ENCODE results near the gene ALKBH5. TPM values are rescaled to one million over a fixed set of nuclear protein-coding genes. Genes with fewer than 3 reads are reported as not detected.
A peak's percentile ranks its signal among the peaks of the same experiment; 100 is the strongest.

ALKBH5 gene
- total RNA-seq (2014; rRNA removed; shearing (Covaris generic)) (152 and 161 TPM in 2 replicates), polyA plus RNA-seq (2016; fragmentation: Nextera tagmentation; extraction: Ambion mirVana) (81.9 and 85.2 TPM in 2 replicates)

DNA sequence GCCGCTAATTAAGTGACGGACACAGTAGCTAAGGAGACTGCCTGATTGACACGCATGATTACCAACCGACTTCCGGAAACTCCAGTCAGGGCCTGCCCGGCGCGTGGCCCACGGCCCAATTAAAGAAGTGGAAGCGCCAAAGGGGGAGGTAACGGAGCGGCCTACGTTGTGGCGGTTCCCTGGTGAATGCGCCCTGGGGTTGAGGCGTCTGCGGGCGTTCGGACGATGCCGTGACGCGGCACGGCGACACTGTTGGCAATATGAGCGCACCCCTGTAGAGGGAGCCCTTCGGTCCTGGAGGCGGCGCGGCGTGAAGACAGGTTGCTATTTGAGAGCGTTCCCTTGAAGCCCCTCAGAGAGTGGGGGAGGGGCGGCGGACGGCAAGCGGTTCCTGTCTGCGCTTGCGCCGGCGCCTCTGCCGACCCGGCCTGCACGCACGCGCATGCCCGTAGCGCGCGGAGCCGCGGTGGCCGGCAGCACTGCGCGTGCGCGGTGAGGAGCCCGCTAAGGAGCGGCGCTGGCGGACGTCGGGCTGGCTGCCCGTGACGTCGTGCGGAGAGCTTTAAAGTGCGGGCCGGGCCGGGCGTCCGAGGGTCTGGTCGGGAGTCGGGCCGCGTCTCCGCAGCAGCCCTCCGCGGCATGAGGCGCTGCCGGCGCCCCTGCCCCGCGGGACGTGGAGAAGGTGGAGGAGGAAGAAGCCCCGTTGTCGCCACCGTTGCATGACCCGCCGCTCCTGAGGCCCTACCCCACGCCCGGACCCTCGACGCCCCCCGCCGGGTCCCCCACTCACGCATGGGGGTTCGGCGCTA lies at the start of gene ALKBH5:
Gene ALKBH5 (plus strand): TSS at position 495 of the 809 bp plus-strand sequence. CDS start 416 bp downstream, outside the sequence.
- Histone ChIP-seq H3F3A (ENCODE audit: insufficient read depth) (peaks cover 49% of the 10 kb centered on the region), H3K4me1 (ENCODE audit: insufficient read depth) (peaks cover 39% of the 10 kb centered on the region), H2AFZ (peak within 1 kb of the TSS; percentile 62), H3K9ac (peak within 1 kb of the TSS; percentile 96), H3K9me3 (ENCODE audit: low read depth) (no peaks in the 10 kb centered on the region), H3K4me2 (ENCODE audit: unreplicated experiment) (peak within 1 kb of the TSS; percentile 98), H3K27me3 (replicated peaks; ENCODE audit: insufficient read depth) (no peaks in the 10 kb centered on the region), H3K9me2 (ENCODE audit: insufficient read depth) (no peaks in the 10 kb centered on the region), H3K79me2 (ENCODE audit: insufficient read depth) (peaks cover 48% of the 10 kb centered on the region), H3K4me3 (peak within 1 kb of the TSS; percentile 94), H3K27ac (peak within 1 kb of the TSS; percentile 97), H4K20me1 (ENCODE audit: insufficient read depth) (peaks cover 10% of the 10 kb centered on the region; the same call in 1 of the 2 replicates), H3K36me3 (ENCODE audit: low read depth) (no peaks in the 10 kb centered on the region)
- peak; percentile 99 for DNase-seq
- TF ChIP-seq EZH2phosphoT487 (IDR thresholded peaks at IDR 0.05; ENCODE audit: insufficient read depth, low read depth) (no peak), EZH2 (IDR thresholded peaks at IDR 0.05; ENCODE audit: insufficient read depth, poor library complexity, severe bottlenecking) (no peak)
- 0 to 1% methylated on average over 43 to 85 of the region's 98 CpGs for WGBS, 2 experiments (ENCODE audit: low coverage in 1 of 2, low lambda C conversion rate in 2 of 2, missing lambda C conversion rate in 2 of 2)
- in situ Hi-C loops (cut with MboI) = no loop called here

DNA sequence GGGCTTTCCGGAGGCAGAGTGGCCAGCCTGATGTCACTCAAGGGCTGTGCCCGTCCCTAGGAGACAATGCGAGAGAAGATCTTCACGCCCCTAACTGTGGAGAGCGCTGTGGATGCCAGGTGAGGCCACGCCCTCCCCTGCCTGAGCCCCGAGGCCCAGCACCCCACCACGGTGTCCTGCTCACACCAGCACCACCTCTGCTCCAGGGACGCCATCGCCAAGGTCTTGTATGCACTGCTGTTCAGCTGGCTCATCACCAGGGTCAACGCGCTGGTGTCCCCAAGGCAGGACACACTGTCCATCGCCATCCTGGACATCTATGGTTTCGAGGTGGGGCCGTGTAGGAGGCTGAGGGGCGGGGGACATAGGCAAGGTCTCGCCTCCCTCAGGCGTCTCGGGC lies 47.3 kb upstream of the ALKBH5 start:
- Histone ChIP-seq H3K27me3 (replicated peaks; ENCODE audit: insufficient read depth) (no peaks in the 10 kb centered on the region), H3K4me1 (ENCODE audit: insufficient read depth) (no peaks in the 10 kb centered on the region), H2AFZ (no peak overlapping the region), H3K9me2 (ENCODE audit: insufficient read depth) (no peaks in the 10 kb centered on the region), H3K79me2 (ENCODE audit: insufficient read depth) (no peaks in the 10 kb centered on the region), H3K4me3 (no peak overlapping the region), H3K9ac (no peak overlapping the region), H3K36me3 (ENCODE audit: low read depth) (no peaks in the 10 kb centered on the region), H3K9me3 (ENCODE audit: low read depth) (no peaks in the 10 kb centered on the region), H4K20me1 (ENCODE audit: insufficient read depth) (no peaks in the 10 kb centered on the region), H3F3A (ENCODE audit: insufficient read depth) (no peaks in the 10 kb centered on the region), H3K27ac (no peak overlapping the region), H3K4me2 (ENCODE audit: unreplicated experiment) (no peak overlapping the region)
- in situ Hi-C loops (cut with MboI) = no loop called here
- 62 to 69% methylated on average over 18 to 19 of the region's 19 CpGs for WGBS, 2 experiments (ENCODE audit: low coverage in 1 of 2, low lambda C conversion rate in 2 of 2, missing lambda C conversion rate in 2 of 2)
- TF ChIP-seq EZH2 (IDR thresholded peaks at IDR 0.05; ENCODE audit: insufficient read depth, poor library complexity, severe bottlenecking) (no peak), EZH2phosphoT487 (IDR thresholded peaks at IDR 0.05; ENCODE audit: insufficient read depth, low read depth) (no peak)
- no peak for DNase-seq

DNA sequence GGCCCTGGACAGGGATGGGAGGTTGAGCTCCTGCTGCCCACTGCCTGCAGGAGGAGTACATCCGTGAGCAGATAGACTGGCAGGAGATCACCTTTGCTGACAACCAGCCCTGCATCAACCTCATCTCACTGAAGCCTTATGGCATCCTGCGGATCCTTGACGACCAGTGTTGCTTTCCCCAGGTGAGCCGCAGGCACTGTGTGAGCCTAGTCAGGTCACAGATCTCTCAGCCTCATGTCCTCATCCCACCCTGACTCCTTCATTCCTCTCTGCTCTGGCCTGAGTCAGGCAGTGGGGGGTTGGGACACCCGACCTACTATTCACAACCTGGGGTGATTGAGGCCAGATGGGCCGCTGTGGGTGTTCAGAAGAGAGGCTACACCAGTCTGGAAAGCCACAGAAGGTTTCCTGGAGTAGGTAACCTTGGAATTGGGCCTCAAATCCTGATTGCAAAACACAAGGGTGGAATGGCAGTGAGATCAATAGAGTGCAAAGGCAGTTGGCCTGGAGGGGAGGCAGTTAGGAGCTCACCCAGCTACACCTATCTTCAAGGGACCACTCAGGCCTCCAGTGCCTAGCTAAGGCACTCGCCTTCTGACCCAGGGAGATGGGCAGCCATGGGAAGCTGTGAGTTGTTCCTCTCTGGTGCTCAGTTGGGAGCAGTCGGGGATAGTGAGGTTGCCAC lies 45.4 kb upstream of the ALKBH5 start:
- Histone ChIP-seq H3F3A (ENCODE audit: insufficient read depth) (no peaks in the 10 kb centered on the region), H2AFZ (no peak overlapping the region), H3K9me2 (ENCODE audit: insufficient read depth) (no peaks in the 10 kb centered on the region), H4K20me1 (ENCODE audit: insufficient read depth) (no peaks in the 10 kb centered on the region), H3K4me3 (no peak overlapping the region), H3K79me2 (ENCODE audit: insufficient read depth) (no peaks in the 10 kb centered on the region), H3K27ac (no peak overlapping the region), H3K4me2 (ENCODE audit: unreplicated experiment) (no peak overlapping the region), H3K9me3 (ENCODE audit: low read depth) (no peaks in the 10 kb centered on the region), H3K9ac (no peak overlapping the region), H3K4me1 (ENCODE audit: insufficient read depth) (no peaks in the 10 kb centered on the region), H3K27me3 (replicated peaks; ENCODE audit: insufficient read depth) (no peaks in the 10 kb centered on the region), H3K36me3 (ENCODE audit: low read depth) (no peaks in the 10 kb centered on the region)
- no peak for DNase-seq
- in situ Hi-C loops (cut with MboI) = no loop called here
- TF ChIP-seq EZH2phosphoT487 (IDR thresholded peaks at IDR 0.05; ENCODE audit: insufficient read depth, low read depth) (no peak), EZH2 (IDR thresholded peaks at IDR 0.05; ENCODE audit: insufficient read depth, poor library complexity, severe bottlenecking) (no peak)
- 82% methylated on average over 8 of the region's 8 CpGs for WGBS, 2 experiments (ENCODE audit: low coverage in 1 of 2, low lambda C conversion rate in 2 of 2, missing lambda C conversion rate in 2 of 2)

DNA sequence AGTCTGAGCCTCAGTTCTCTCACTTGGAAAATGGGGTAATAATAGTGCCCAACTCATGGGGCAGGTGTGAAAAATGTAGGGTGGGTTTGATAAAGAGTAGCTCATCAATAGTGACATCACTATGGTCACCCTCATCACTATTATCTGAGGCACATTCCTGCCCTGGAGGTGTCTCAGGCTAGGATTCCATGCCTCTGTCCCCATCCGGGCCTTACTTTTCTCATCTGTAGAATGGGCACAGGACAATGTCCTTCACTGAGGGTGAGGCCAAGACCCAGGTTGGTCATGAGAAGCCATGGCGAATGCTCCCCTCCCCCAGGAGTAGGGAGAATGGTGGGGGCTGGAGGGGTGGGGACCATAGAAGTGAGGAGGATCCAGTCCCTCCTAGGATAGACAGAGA lies 44.5 kb upstream of the ALKBH5 start:
- H2AFZ ChIP-seq = no peak overlapping the region
- DNase-seq = no peak
- H3K36me3 ChIP-seq (ENCODE audit: low read depth) = no peaks in the 10 kb centered on the region
- H3K9me3 ChIP-seq (ENCODE audit: low read depth) = no peaks in the 10 kb centered on the region
- no peaks in the 10 kb centered on the region for H4K20me1 ChIP-seq (ENCODE audit: insufficient read depth)
- H3K27me3 ChIP-seq (replicated peaks; ENCODE audit: insufficient read depth) = no peaks in the 10 kb centered on the region
- no peaks in the 10 kb centered on the region for H3K4me1 ChIP-seq (ENCODE audit: insufficient read depth)
- H3K9me2 ChIP-seq (ENCODE audit: insufficient read depth) = no peaks in the 10 kb centered on the region
- H3K27ac ChIP-seq = no peak overlapping the region
- no peak for TF ChIP-seq EZH2 (IDR thresholded peaks at IDR 0.05; ENCODE audit: insufficient read depth, poor library complexity, severe bottlenecking)
- no peak for TF ChIP-seq EZH2phosphoT487 (IDR thresholded peaks at IDR 0.05; ENCODE audit: insufficient read depth, low read depth)
- in situ Hi-C loops (cut with MboI) = no loop called here
- 76 to 82% methylated on average over 2 of the region's 2 CpGs for WGBS, 2 experiments (ENCODE audit: low coverage in 1 of 2, low lambda C conversion rate in 2 of 2, missing lambda C conversion rate in 2 of 2)
- no peak overlapping the region for H3K4me3 ChIP-seq
- H3K79me2 ChIP-seq (ENCODE audit: insufficient read depth) = no peaks in the 10 kb centered on the region
- H3K4me2 ChIP-seq (ENCODE audit: unreplicated experiment) = no peak overlapping the region
- no peaks in the 10 kb centered on the region for H3F3A ChIP-seq (ENCODE audit: insufficient read depth)
- no peak overlapping the region for H3K9ac ChIP-seq

Measured in GM23248 (cell line).